KMS-11 (cell line): ENCODE results near the gene CCDC102A.
A peak's percentile ranks its signal among the peaks of the same experiment; 100 is the strongest.

Experiments
- H2AFZ ChIP-seq: fragments of 200-600 bp; sonication (generic); 2 replicates; pipeline ENCODE4 v1.6.1; 2016; ENCODE audit warnings: antibody characterized with exemption, mixed run types, low read depth
- H3K27ac ChIP-seq: fragments of 200-600 bp; sonication (generic); 2 replicates; pipeline ENCODE4 v1.6.1; 2016; ENCODE audit warnings: mild to moderate bottlenecking, mixed run types
- H3K27me3 ChIP-seq: fragments of 200-600 bp; sonication (generic); 2 replicates; pipeline ENCODE4 v1.6.1; 2017; ENCODE audit warnings: mild to moderate bottlenecking, low read depth, mixed run types, moderate library complexity; ENCODE audit not compliant: insufficient read depth
- H3K36me3 ChIP-seq: fragments of 200-600 bp; sonication (generic); 2 replicates; pipeline ENCODE4 v1.6.1; 2017; ENCODE audit warnings: mild to moderate bottlenecking, mixed run types; ENCODE audit not compliant: insufficient read depth
- H3K4me1 ChIP-seq: fragments of 200-600 bp; sonication (generic); 2 replicates; pipeline ENCODE4 v1.6.1; 2016; ENCODE audit warnings: mild to moderate bottlenecking, low read depth, mixed run types; ENCODE audit not compliant: poor library complexity, severe bottlenecking
- H3K4me2 ChIP-seq: fragments of 200-600 bp; sonication (generic); 2 replicates; pipeline ENCODE4 v1.7.0; 2016; ENCODE audit warnings: mild to moderate bottlenecking, mixed run types
- H3K4me3 ChIP-seq: fragments of 200-600 bp; sonication (generic); IDR thresholded peaks from 2 replicates; pipeline ENCODE4 v1.6.1; 2017; ENCODE audit warnings: low read depth, low read length, mixed read lengths; ENCODE audit not compliant: insufficient read depth
- H3K79me2 ChIP-seq: fragments of 200-600 bp; sonication (generic); 2 replicates; pipeline ENCODE4 v1.6.1; 2016; ENCODE audit warnings: low read depth, mixed run types; ENCODE audit not compliant: insufficient read depth
- H3K9ac ChIP-seq: fragments of 200-600 bp; sonication (generic); 2 replicates; pipeline ENCODE4 v1.6.1; 2016; ENCODE audit warnings: mild to moderate bottlenecking, mixed run types
- H4K20me1 ChIP-seq: fragments of 200-600 bp; sonication (generic); 2 replicates; pipeline ENCODE4 v1.6.1; 2016; ENCODE audit warnings: mild to moderate bottlenecking, mixed run types; ENCODE audit not compliant: insufficient read depth
- CTCF ChIP-seq: fragments of 200-600 bp; sonication (generic); conservative IDR thresholded peaks from 2 replicates; pipeline ENCODE4 v1.6.1; 2017; ENCODE audit warnings: low read depth, mild to moderate bottlenecking, antibody characterized with exemption, low read length, moderate library complexity, mixed read lengths

CCDC102A gene

GRCh38 chr16:57462978-57463362 lies 73.4 kb downstream of the CCDC102A start:
- no peak overlapping the region for H3K27ac ChIP-seq
- no peak for TF ChIP-seq CTCF

GRCh38 chr16:57462209-57462977 lies 74.0 kb downstream of the CCDC102A start, which contains the start of gene POLR2C:
Gene POLR2C (plus strand): TSS chr16:57462679. CDS start chr16:57462725, 46 bp downstream.
- H3K4me1 ChIP-seq = peaks cover 6% of the 10 kb centered on the region
- no peaks in the 10 kb centered on the region for H3K27me3 ChIP-seq
- peaks cover 9% of the 10 kb centered on the region; the same call in 1 of the 2 replicates for H3K79me2 ChIP-seq
- H3K27ac ChIP-seq = no peak within 1 kb of the TSS
- H3K4me3 ChIP-seq = no peak within 1 kb of the TSS
- 0 out of 2 replicates have a peak within 1 kb of the TSS, but pooled peaks have one; percentile 14 for H2AFZ ChIP-seq
- H3K36me3 ChIP-seq = no peaks in the 10 kb centered on the region
- H3K4me2 ChIP-seq = peak within 1 kb of the TSS; percentile 61
- no peaks in the 10 kb centered on the region for H4K20me1 ChIP-seq
- H3K9ac ChIP-seq = peak within 1 kb of the TSS; percentile 61; the same call in 1 of the 2 replicates
- peak; percentile 71 for TF ChIP-seq CTCF

More at GRCh38 chr16:57462978-57463362, 73.4 kb downstream of the CCDC102A start:
- Histone ChIP-seq H2AFZ (0 out of 2 replicates have a peak overlapping the region, but pooled peaks have one; percentile 14), H3K27me3 (no peaks in the 10 kb centered on the region), H3K79me2 (peaks cover 9% of the 10 kb centered on the region; the same call in 1 of the 2 replicates), H3K4me1 (peaks cover 6% of the 10 kb centered on the region), H4K20me1 (no peaks in the 10 kb centered on the region), H3K9ac (peak overlapping the region; percentile 61; the same call in 1 of the 2 replicates), H3K36me3 (no peaks in the 10 kb centered on the region), H3K4me2 (peak overlapping the region; percentile 61), H3K4me3 (no peak overlapping the region)
